CD4-positive, alpha-beta T cell treated with Interleukin-15 for 1 hour (primary cell): ENCODE data around the gene MAG.

ENCODE experiments used
- DNase-seq: peaks from one replicate; pipeline ENCODE4 v3.0.0-alpha.2; 2020

MAG gene

DNA sequence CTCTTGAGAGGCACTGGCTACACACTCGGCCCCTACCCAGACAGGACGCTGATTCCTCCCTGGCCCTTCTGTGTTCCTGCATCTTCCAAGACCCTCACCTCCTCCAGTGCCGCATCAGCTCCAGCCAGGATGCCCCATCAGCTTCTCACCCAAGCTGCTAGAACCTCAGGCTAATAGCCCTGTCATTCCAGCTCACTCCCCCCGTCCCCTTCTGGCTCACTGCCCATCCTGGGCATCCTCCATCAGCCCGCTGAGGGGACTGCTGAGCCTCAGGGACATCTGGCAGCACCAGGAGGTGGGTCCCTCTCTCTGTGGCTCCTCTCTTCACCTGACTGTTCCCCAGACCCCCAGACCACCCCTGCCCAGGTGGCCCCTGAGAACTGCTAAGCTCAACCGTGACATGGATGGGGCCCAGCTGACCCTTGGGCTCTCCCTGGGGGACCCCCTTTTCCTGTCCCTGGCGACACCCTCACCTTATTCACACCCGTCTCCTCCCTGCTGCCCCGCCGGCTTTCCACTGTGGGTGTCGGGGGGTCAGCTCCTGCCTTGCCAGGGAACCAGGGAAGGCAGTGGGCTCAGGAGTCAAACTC lies 71.1 kb downstream of the MAG start:
- no peak for DNase-seq
